Esophagus muscularis mucosa (tissue), 4 donors: ENCODE measurements around the gene PLA2G4D. TPM values are rescaled to one million over a fixed set of nuclear protein-coding genes. Genes with fewer than 3 reads are reported as not detected.

Source experiments
- DNase-seq: peaks from one replicate; pipeline ENCODE4 v3.0.0-alpha.2; 2017; ENCODE audit errors: extremely low spot score
- H3K27ac ChIP-seq, 4 donors: fragments of 200-600 bp; sonication (generic); replicated peaks in 1 of 4; 1 replicate in 3 of 4; 2 replicates in 1 of 4; pipeline ENCODE4 v1.5.1; 2016 to 2019; ENCODE audit warnings: mild to moderate bottlenecking in 1 of 4
- H3K27me3 ChIP-seq, 4 donors: fragments of 200-600 bp; sonication (generic); one replicate each; pipeline versions ENCODE4 v1.5.1 to v1.6.0; 2016 to 2019
- H3K36me3 ChIP-seq, 4 donors: fragments of 200-600 bp; sonication (generic); one replicate each; pipeline ENCODE4 v1.5.1; 2016 to 2019
- H3K4me1 ChIP-seq, 4 donors: fragments of 200-600 bp; sonication (generic); one replicate each; pipeline ENCODE4 v1.5.1; 2016 to 2019
- H3K4me3 ChIP-seq, 4 donors: fragments of 200-600 bp; sonication (generic); 1 replicate in 2 of 4; 2 replicates in 2 of 4; pipeline ENCODE4 v1.5.1; 2016 to 2019; ENCODE audit warnings: mild to moderate bottlenecking in 4 of 4, moderate library complexity in 1 of 4
- H3K9me3 ChIP-seq, 4 donors: fragments of 200-600 bp; sonication (generic); 1 replicate in 3 of 4; 2 replicates in 1 of 4; pipeline ENCODE4 v1.5.1; 2016 to 2019
- EP300 ChIP-seq: sonication (generic); formaldehyde crosslinking; IDR thresholded peaks from one replicate; pipeline ENCODE4 v1.6.1; 2017; ENCODE audit warnings: antibody characterized with exemption
- POLR2A ChIP-seq: fragments of 450-650 bp; IDR thresholded peaks from one replicate; pipeline ENCODE4 v1.6.1; 2017; ENCODE audit warnings: antibody characterized with exemption, moderate library complexity, mild to moderate bottlenecking, low read depth
- POLR2AphosphoS5 ChIP-seq, 2 donors: sonication (generic); formaldehyde crosslinking; IDR thresholded peaks; one replicate each; pipeline ENCODE4 v1.6.1; 2017; ENCODE audit warnings: antibody characterized with exemption in 2 of 2
- WGBS: methylation state at CpG from one replicate; pipeline ENCODE4 v1.1.5; 2018; 5-methylcytosine and 5-hydroxymethylcytosine counted together
- intact Hi-C: fragments of 100-400 bp; cut with DNase I; formaldehyde crosslinking; loops from one replicate; pipeline ENCODE4 v1.15.1; 2023
- total RNA-seq, 4 donors: library from RNA; depleted of rRNA; stranded (reverse); fragments of >200 nt; gene quantifications; one replicate each; pipeline versions ENCODE4 v1.1.0 to v1.2.1, GENCODE V29; 2016
- TF ChIP-seq, protein P1 (sequence below), 3 experiments: fragments of 200-600 bp in 2 of 3; fragments of 450-650 bp in 1 of 3; sonication (generic) in 2 of 3; IDR thresholded peaks; one replicate each; pipeline ENCODE4 v1.5.1; 2017 to 2019; ENCODE audit warnings: antibody characterized with exemption in 3 of 3, mild to moderate bottlenecking in 2 of 3, moderate library complexity in 1 of 3

Gene PLA2G4D
- total RNA-seq, 4 donors from 2014 or later: not detected

DNA sequence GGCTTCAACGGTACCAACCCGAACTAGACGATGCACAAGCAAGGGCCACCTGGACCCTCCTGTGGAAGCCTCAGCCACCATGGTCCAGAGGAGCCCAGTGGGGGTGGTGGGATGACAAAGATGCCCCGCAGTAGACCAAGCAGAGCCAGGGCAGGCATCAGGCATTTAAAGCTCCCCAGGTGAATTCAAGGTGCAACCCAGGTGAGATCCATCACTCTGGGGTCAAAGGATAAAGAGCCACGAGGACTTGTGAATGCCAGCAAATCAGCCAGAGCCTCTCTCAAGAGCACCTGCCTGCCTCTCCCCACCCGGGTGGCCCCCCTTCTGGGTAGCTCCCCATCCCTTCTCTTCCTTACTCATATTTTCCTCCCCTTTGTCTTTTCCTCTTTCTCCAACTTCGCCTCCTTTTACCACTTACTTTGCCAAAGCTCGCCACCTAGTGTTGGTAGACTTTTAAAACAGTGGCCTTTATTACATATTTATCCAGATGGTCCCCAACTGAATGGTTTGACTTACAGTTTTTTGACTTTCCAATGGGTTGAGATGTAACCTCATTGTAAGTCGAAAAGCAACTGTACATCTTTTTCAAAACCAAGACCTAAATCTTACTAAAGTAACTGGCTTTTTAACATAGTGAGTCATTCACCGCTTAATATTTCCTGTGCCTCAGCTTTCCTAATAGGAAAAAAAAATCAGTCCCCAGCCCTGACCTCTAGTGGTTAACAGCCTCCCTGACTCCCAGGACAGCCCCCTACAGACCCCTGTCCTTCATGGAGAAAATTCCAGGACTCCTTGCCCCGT, 43.3 kb upstream of the PLA2G4D start:
- H3K27me3 ChIP-seq: no peaks in the 10 kb centered on the region
- no peak overlapping the region for H3K27ac ChIP-seq
- no peaks in the 10 kb centered on the region for H3K4me1 ChIP-seq
- 52% methylated on average over 11 of the region's 11 CpGs for WGBS
- intact Hi-C loops: loop anchor here (2.0 kb wide), 1 partner anchor 149 kb away; no protein-coding TSS in a partner anchor
- no peak overlapping the region for H3K4me3 ChIP-seq
- no peak for DNase-seq
- TF ChIP-seq EP300: no peak
- no peak for TF ChIP-seq POLR2AphosphoS5 (IDR thresholded peaks at IDR 0.05)
- TF ChIP-seq, protein P1, sequence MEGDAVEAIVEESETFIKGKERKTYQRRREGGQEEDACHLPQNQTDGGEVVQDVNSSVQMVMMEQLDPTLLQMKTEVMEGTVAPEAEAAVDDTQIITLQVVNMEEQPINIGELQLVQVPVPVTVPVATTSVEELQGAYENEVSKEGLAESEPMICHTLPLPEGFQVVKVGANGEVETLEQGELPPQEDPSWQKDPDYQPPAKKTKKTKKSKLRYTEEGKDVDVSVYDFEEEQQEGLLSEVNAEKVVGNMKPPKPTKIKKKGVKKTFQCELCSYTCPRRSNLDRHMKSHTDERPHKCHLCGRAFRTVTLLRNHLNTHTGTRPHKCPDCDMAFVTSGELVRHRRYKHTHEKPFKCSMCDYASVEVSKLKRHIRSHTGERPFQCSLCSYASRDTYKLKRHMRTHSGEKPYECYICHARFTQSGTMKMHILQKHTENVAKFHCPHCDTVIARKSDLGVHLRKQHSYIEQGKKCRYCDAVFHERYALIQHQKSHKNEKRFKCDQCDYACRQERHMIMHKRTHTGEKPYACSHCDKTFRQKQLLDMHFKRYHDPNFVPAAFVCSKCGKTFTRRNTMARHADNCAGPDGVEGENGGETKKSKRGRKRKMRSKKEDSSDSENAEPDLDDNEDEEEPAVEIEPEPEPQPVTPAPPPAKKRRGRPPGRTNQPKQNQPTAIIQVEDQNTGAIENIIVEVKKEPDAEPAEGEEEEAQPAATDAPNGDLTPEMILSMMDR (IDR thresholded peaks at IDR 0.05): peak; percentile 28 to 55 (median 48)
- TF ChIP-seq POLR2A: no peak
- no peaks in the 10 kb centered on the region for H3K9me3 ChIP-seq
- no peaks in the 10 kb centered on the region for H3K36me3 ChIP-seq

DNA sequence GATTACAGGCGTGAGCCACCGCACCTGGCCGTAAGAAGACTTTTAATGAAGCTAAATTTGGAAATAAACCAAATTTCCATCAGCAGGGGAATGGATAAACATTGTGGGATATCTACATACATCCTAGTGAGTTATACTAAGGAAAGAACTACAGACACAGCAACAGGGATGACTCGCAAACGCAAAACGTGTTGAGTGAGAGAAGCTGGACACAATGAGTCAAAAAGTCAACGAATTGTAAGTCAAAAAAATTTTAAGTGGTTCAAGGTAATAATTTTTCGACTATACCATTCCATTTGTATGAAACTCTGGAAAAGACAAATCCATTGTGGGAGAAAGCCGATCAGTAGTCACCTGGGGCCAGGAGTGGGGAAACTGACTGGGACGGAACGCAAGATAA, 42.2 kb upstream of the PLA2G4D start:
- TF ChIP-seq, protein P1 (IDR thresholded peaks at IDR 0.05): no peak
- no peak for TF ChIP-seq POLR2AphosphoS5 (IDR thresholded peaks at IDR 0.05)
- no peak for TF ChIP-seq EP300
- no peak for TF ChIP-seq POLR2A

DNA sequence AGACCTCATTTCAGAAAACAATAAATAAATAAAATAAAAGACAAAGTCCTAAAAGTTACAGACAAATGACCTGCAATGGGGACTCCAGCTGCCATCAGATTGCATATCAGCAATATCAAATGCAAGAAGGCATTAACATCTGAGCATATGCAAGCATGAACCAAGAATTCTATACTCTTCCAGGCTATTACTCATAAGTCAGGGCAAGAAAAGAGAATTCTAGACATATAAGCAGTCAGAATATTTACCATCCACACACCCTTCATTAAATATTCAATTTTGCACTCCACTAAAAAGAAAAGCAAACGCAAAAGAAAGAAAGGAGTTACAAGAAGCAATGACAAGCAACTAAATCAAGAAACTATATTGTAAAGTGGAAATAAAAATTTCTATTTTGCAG, 41.0 kb upstream of the PLA2G4D start:
- no peaks in the 10 kb centered on the region for H3K9me3 ChIP-seq
- H3K27ac ChIP-seq: no peak overlapping the region
- intact Hi-C loops: no loop called here
- 100% methylated on average over 1 of the region's 1 CpG for WGBS
- no peak for DNase-seq
- H3K27me3 ChIP-seq: peaks cover 0 to 9% (median 0%) of the 10 kb centered on the region in 4 donors
- no peak overlapping the region for H3K4me3 ChIP-seq
- TF ChIP-seq POLR2AphosphoS5 (IDR thresholded peaks at IDR 0.05) (no peak), EP300 (no peak), POLR2A (no peak)
- TF ChIP-seq, protein P1 (IDR thresholded peaks at IDR 0.05): no peak
- H3K4me1 ChIP-seq: no peaks in the 10 kb centered on the region
- H3K36me3 ChIP-seq: no peaks in the 10 kb centered on the region

More for the DNA sequence above, 42.2 kb upstream of the PLA2G4D start:
- Histone ChIP-seq H3K9me3 (no peaks in the 10 kb centered on the region), H3K36me3 (no peaks in the 10 kb centered on the region), H3K4me1 (no peaks in the 10 kb centered on the region), H3K27ac (no peak overlapping the region), H3K27me3 (no peaks in the 10 kb centered on the region), H3K4me3 (no peak overlapping the region)
- WGBS: 84% methylated on average over 11 of the region's 11 CpGs
- no peak for DNase-seq
- intact Hi-C loops: loop anchor here (2.0 kb wide), 1 partner anchor 148 kb away; no protein-coding TSS in a partner anchor

DNA sequence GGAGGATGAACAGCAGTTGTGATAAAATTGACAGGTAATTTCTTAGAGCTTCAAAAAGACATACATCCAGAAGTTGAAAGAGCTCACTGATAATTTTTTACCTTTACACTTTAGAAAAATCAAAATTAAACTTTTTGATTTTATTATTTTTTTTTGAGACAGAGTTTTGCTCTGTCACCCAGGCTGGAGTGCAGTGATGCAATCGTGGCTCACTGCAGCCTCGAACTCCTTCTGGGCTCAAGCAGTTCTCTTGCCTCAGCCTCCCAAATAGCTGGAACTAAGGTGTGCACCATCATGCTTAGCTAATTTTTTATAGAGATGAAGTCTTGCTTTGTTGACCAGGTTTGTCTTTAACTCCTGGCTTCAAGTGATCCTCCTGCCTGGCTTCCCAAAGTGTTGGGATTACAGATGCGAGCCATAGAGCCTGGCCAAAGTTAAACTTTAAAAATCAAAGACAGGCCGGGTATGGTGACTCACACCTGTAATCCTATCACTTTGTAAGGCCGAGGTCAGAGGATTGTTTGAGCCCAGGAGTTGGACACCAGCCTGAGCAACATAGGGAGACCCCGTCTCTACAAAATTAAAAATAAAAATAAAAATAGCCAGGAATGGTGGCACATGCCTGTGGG, 40.4 kb upstream of the PLA2G4D start:
- Histone ChIP-seq H3K27me3 (peaks cover 0 to 12% (median 0%) of the 10 kb centered on the region in 4 donors), H3K4me3 (no peak overlapping the region), H3K4me1 (no peaks in the 10 kb centered on the region), H3K36me3 (no peaks in the 10 kb centered on the region), H3K27ac (no peak overlapping the region), H3K9me3 (no peaks in the 10 kb centered on the region)
- 89% methylated on average over 6 of the region's 6 CpGs for WGBS
- intact Hi-C loops: no loop called here
- TF ChIP-seq POLR2A: no peak
- TF ChIP-seq, protein P1 (IDR thresholded peaks at IDR 0.05): no peak
- no peak for TF ChIP-seq EP300
- no peak for TF ChIP-seq POLR2AphosphoS5 (IDR thresholded peaks at IDR 0.05)
- DNase-seq: peak; percentile 87
